ENCODE measurements around the gene RAB17. TPM values are rescaled to one million over a fixed set of nuclear protein-coding genes. Genes with fewer than 3 reads are reported as not detected.

Gene RAB17
- total RNA-seq, 4 donors from 2014 or later = 0.26 to 4.6 (median 4.0) TPM

DNA sequence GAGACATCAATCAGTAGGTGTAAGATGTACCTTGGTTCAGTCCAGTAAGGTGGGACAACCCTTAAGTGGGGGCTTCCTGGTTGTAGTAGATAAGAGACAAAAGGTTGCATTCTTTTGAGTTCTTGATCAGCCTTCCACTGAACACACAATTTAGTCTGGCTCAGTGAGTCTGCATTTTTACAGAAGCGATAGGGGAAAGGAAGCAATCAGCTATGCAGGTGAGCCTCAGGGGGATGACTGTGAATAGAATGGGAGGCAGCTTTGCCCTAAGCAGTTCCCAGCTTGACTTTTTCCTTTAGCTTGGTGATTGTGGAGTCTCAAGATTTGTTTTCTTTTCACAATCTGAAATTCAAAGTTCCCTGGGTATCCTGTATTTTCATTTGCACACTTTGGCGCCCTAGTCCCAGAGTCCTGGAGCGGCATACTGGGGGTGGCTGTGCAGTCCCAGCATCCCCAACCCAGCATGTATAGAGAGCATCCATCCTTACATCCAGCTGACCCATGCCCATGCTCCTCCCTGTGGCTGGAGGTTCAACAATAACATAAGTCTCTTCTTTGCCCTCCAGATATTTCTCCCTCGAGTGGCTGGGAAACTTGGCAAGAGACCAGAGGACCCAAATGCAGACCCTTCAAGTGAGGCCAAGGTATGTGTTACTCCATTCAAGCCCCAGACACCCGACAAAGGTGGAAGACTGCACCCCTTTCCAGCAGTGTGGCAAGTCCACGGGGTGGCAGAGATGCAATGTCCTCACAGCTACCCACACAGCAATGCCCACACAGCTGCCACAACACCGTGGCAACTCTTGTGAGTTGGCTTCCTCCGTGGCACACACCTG is 44.3 kb downstream of the RAB17 start:
- no peak overlapping the region for H3K4me3 ChIP-seq
- no peak for DNase-seq
- no peaks in the 10 kb centered on the region for H3K4me1 ChIP-seq
- no peaks in the 10 kb centered on the region for H3K27me3 ChIP-seq
- TF ChIP-seq POLR2A (IDR thresholded peaks at IDR 0.05) = no peak
- TF ChIP-seq, protein P1, sequence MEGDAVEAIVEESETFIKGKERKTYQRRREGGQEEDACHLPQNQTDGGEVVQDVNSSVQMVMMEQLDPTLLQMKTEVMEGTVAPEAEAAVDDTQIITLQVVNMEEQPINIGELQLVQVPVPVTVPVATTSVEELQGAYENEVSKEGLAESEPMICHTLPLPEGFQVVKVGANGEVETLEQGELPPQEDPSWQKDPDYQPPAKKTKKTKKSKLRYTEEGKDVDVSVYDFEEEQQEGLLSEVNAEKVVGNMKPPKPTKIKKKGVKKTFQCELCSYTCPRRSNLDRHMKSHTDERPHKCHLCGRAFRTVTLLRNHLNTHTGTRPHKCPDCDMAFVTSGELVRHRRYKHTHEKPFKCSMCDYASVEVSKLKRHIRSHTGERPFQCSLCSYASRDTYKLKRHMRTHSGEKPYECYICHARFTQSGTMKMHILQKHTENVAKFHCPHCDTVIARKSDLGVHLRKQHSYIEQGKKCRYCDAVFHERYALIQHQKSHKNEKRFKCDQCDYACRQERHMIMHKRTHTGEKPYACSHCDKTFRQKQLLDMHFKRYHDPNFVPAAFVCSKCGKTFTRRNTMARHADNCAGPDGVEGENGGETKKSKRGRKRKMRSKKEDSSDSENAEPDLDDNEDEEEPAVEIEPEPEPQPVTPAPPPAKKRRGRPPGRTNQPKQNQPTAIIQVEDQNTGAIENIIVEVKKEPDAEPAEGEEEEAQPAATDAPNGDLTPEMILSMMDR (IDR thresholded peaks at IDR 0.05) = no peak
- no peaks in the 10 kb centered on the region for H3K36me3 ChIP-seq
- no peak overlapping the region for H3K27ac ChIP-seq
- intact Hi-C loops (cut with DNase I; ENCODE audit: low total_unique reads) = no loop called here
- no peaks in the 10 kb centered on the region for H3K9me3 ChIP-seq

DNA sequence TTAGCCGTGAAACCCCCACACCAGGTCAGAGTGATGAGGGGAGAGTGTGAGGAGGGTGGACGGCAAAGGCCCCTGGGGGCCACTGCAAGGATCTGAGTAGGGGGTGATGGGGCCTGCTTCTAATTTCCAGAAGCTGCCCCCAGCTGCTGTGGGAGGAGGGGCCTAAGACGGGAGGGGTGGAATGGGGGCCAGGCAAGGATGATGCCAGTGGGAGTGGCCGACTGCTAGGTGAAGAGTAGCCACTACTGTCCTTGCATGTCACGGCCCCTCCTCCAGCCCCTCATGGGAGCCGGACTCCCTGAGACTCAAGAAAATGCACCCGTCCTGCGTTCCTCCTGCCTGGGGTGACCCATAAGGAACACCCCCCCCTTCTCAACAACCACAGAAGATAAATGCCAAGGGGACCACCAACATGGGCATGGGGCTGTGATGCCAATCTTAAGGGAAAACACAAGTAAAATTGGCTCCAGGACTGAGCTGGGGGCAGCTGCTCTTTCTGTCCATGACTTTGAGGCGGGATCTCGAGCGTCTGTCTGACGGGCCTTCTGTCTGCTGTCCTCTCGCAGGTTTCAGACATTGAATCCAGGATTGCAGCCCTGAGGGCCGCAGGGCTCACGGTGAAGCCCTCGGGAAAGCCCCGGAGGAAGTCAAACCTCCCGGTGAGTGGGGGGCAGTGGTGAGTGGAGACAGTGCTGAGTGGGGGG is 48.4 kb downstream of the RAB17 start:
- no peaks in the 10 kb centered on the region for H3K27me3 ChIP-seq

DNA sequence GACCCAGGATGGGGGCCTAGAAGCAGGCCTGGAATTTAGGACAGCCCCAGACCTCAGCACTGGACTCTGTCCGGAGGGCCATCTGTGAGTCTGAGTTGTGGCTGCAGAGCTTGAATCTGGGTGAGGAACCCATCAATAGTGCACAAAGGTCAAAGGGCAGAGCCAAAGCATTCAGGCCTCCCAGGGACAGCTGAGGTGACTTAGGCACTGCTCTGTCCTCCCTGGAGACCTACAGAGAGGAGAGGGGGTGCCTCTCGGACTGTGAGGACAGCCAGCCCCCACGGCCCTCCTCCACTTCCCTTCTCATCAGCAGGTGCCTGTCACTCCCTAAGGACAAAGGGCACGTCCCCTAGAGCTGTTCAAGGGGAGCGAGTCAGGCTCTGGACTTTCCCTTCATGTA is 49.3 kb downstream of the RAB17 start:
- Histone ChIP-seq H3K36me3 (no peaks in the 10 kb centered on the region), H3K4me3 (no peak overlapping the region), H3K4me1 (peaks cover 0 to 3% of the 10 kb centered on the region in 2 donors), H3K9me3 (no peaks in the 10 kb centered on the region), H3K27ac (no peak overlapping the region), H3K27me3 (no peaks in the 10 kb centered on the region)
- TF ChIP-seq POLR2A (IDR thresholded peaks at IDR 0.05) = no peak
- TF ChIP-seq, protein P1 (IDR thresholded peaks at IDR 0.05) = no peak
- no peak for DNase-seq
- intact Hi-C loops (cut with DNase I; ENCODE audit: low total_unique reads) = no loop called here

More for the DNA sequence above, 48.4 kb downstream of the RAB17 start:
- Histone ChIP-seq H3K27ac (no peak overlapping the region), H3K9me3 (no peaks in the 10 kb centered on the region), H3K4me3 (no peak overlapping the region), H3K4me1 (peaks cover 0 to 3% of the 10 kb centered on the region in 2 donors), H3K36me3 (no peaks in the 10 kb centered on the region)
- intact Hi-C loops (cut with DNase I; ENCODE audit: low total_unique reads) = no loop called here
- no peak for DNase-seq
- TF ChIP-seq POLR2A (IDR thresholded peaks at IDR 0.05) = no peak
- TF ChIP-seq, protein P1 (IDR thresholded peaks at IDR 0.05) = no peak

DNA sequence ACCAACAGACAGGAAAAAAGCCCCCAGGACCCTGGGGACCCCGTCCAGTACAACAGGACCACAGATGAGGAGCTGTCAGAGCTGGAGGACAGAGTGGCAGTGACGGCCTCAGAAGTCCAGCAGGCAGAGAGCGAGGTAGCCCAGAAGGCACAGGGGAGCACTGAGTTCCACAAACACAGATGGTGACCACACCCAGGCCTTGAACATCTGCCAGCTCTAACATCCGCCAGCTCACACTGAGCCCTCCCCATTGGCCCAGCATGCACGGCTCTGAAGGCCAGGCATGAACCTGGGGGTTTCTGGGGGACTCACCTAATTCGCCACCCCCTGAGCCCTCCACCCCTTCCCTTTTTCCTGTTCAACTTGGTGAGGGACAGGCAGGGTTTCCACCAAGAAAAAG is 49.7 kb downstream of the RAB17 start:
- peak; percentile 59 to 66 for DNase-seq
- Histone ChIP-seq H3K36me3 (no peaks in the 10 kb centered on the region), H3K27ac (no peak overlapping the region), H3K9me3 (no peaks in the 10 kb centered on the region), H3K27me3 (no peaks in the 10 kb centered on the region), H3K4me3 (no peak overlapping the region), H3K4me1 (peaks cover 0 to 3% of the 10 kb centered on the region in 2 donors)
- intact Hi-C loops (cut with DNase I; ENCODE audit: low total_unique reads) = no loop called here
- no peak for TF ChIP-seq POLR2A (IDR thresholded peaks at IDR 0.05)
- TF ChIP-seq, protein P1 (IDR thresholded peaks at IDR 0.05) = no peak

DNA sequence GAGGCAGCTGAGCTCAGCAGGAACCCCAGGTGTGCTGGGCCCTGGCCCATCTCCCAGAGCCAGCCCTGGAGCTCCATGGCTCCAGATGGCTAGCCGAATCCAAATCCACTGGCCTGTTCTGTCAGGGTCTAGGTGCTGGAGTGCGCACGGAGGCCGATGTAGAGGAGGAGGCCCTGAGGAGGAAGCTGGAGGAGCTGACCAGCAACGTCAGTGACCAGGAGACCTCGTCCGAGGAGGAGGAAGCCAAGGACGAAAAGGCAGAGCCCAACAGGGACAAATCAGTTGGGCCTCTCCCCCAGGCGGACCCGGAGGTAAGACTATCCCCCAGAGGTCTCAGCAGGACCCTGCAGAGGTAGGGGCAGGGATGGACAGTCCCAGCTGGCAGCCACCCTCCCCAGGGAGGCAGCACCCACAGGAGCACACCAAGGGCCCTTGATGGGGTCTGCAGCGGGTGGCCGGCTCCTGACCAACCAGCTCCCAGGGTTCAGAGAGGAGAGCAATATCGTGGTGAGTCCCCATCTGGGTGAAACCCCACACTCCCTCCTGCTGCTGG is 50.2 kb downstream of the RAB17 start:
- Histone ChIP-seq H3K36me3 (no peaks in the 10 kb centered on the region), H3K27me3 (no peaks in the 10 kb centered on the region), H3K27ac (no peak overlapping the region), H3K4me1 (peaks cover 0 to 3% of the 10 kb centered on the region in 2 donors), H3K4me3 (no peak overlapping the region), H3K9me3 (no peaks in the 10 kb centered on the region)
- intact Hi-C loops (cut with DNase I; ENCODE audit: low total_unique reads) = no loop called here
- TF ChIP-seq POLR2A (IDR thresholded peaks at IDR 0.05) = no peak
- TF ChIP-seq, protein P1 (IDR thresholded peaks at IDR 0.05) = no peak
- DNase-seq = no peak

Measured in uterus (tissue), 4 donors.